Measurements from ENCODE around the gene ASTN2.

ASTN2 gene

DNA sequence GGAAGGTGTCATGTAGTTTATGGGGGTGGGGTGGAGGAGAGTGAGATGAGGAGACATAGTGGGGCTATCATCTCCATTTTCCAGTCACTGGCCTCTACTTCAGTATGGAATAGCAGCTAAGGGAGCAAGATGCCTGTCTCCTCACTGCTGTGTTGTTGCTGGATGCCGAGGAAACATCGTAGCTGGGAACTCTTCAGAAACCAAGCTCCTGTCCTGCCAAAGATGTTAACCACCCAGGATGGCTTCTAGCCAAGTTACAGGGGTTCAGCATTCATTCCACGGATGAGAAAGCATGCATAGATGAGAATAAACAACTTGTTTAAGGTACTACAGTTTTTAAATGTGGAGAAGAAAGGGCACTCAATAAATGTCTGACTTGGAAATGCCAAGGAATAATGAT, 226.5 kb downstream of the ASTN2 start:
- no peak overlapping the region for H3K4me3 ChIP-seq (ENCODE audit: low read depth, low read length)
- no peak for TF ChIP-seq POLR2A (IDR thresholded peaks at IDR 0.05; ENCODE audit: extremely low read depth, insufficient read length)
- TF ChIP-seq, protein P1, sequence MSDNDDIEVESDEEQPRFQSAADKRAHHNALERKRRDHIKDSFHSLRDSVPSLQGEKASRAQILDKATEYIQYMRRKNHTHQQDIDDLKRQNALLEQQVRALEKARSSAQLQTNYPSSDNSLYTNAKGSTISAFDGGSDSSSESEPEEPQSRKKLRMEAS (IDR thresholded peaks at IDR 0.05; ENCODE audit: low read depth, low read length): no peak
- TF ChIP-seq MYC (IDR thresholded peaks at IDR 0.05; ENCODE audit: low read depth, low read length): no peak
- TF ChIP-seq, protein P2, sequence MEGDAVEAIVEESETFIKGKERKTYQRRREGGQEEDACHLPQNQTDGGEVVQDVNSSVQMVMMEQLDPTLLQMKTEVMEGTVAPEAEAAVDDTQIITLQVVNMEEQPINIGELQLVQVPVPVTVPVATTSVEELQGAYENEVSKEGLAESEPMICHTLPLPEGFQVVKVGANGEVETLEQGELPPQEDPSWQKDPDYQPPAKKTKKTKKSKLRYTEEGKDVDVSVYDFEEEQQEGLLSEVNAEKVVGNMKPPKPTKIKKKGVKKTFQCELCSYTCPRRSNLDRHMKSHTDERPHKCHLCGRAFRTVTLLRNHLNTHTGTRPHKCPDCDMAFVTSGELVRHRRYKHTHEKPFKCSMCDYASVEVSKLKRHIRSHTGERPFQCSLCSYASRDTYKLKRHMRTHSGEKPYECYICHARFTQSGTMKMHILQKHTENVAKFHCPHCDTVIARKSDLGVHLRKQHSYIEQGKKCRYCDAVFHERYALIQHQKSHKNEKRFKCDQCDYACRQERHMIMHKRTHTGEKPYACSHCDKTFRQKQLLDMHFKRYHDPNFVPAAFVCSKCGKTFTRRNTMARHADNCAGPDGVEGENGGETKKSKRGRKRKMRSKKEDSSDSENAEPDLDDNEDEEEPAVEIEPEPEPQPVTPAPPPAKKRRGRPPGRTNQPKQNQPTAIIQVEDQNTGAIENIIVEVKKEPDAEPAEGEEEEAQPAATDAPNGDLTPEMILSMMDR (IDR thresholded peaks at IDR 0.05; ENCODE audit: low read depth, low read length): no peak
- no peak for DNase-seq (ENCODE audit: low read depth)

DNA sequence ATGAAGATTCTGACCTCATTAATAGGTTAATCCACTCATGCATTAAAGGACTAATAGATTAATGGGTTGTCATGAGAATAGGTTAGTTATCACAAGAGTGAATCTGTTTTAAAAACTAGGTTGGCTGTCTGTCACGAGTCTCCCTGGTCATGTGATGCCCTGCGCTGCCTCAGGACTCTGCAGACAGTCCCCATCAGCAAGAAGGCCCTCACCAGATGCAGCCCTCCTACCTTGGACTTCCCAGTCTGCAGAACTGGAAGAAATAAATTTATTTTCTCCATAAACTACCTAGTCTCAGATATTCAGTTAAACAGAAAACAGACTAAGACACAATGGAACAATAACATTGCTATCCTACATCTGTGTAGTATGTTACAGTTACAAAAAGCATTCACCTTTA, 227.4 kb downstream of the ASTN2 start:
- no peak overlapping the region for H3K4me3 ChIP-seq (ENCODE audit: low read depth, low read length)
- DNase-seq (ENCODE audit: low read depth): no peak

DNA sequence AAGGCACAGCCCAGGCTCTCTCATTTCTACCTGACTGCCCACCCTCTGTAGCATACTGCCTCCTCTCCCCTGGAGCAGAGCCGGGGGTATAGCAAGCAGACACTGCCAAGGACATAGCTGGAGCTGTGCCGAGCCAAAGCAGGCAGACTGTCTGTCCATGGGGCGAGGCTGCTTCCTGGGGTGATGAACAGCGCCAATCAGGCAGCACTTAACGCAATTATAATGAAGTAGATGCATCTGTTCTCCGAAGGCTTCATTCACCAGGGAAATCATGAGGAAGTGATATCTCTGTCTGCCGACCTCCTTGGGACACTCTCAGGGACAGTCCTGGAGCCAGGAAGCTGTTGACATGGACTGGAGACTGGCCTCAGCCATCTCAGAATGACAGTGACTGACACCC, 230.7 kb downstream of the ASTN2 start:
- TF ChIP-seq, protein P2 (IDR thresholded peaks at IDR 0.05; ENCODE audit: low read depth, low read length): no peak
- no peak for TF ChIP-seq POLR2A (IDR thresholded peaks at IDR 0.05; ENCODE audit: extremely low read depth, insufficient read length)
- TF ChIP-seq MYC (IDR thresholded peaks at IDR 0.05; ENCODE audit: low read depth, low read length): no peak
- TF ChIP-seq, protein P1 (IDR thresholded peaks at IDR 0.05; ENCODE audit: low read depth, low read length): no peak
- no peak for DNase-seq (ENCODE audit: low read depth)
- H3K4me3 ChIP-seq (ENCODE audit: low read depth, low read length): no peak overlapping the region

More for the DNA sequence above, 227.4 kb downstream of the ASTN2 start:
- TF ChIP-seq MYC (IDR thresholded peaks at IDR 0.05; ENCODE audit: low read depth, low read length) (no peak), POLR2A (IDR thresholded peaks at IDR 0.05; ENCODE audit: extremely low read depth, insufficient read length) (no peak)
- TF ChIP-seq, protein P1 (IDR thresholded peaks at IDR 0.05; ENCODE audit: low read depth, low read length): no peak
- TF ChIP-seq, protein P2 (IDR thresholded peaks at IDR 0.05; ENCODE audit: low read depth, low read length): no peak

DNA sequence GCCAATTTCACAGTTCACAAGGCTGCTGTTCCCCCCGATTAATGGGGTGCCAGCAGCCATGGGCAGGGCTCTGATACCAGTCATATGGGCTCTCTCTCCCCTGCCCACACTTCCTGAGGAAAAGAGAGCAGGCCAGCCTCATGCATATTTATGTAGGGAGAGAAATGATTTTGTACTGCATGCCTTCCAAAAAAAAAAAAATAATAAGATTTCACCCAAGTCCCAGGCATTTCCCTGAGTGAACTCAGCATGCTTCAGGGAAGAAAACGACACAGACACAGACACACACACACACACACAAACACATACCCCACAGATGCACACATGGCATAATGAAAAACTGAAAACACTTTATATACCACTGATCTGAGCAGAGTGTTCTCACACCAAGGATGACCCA, 232.8 kb downstream of the ASTN2 start:
- DNase-seq (ENCODE audit: low read depth): no peak
- no peak overlapping the region for H3K4me3 ChIP-seq (ENCODE audit: low read depth, low read length)
- TF ChIP-seq, protein P2 (IDR thresholded peaks at IDR 0.05; ENCODE audit: low read depth, low read length): no peak
- TF ChIP-seq POLR2A (IDR thresholded peaks at IDR 0.05; ENCODE audit: extremely low read depth, insufficient read length) (no peak), MYC (IDR thresholded peaks at IDR 0.05; ENCODE audit: low read depth, low read length) (no peak)
- TF ChIP-seq, protein P1 (IDR thresholded peaks at IDR 0.05; ENCODE audit: low read depth, low read length): no peak

DNA sequence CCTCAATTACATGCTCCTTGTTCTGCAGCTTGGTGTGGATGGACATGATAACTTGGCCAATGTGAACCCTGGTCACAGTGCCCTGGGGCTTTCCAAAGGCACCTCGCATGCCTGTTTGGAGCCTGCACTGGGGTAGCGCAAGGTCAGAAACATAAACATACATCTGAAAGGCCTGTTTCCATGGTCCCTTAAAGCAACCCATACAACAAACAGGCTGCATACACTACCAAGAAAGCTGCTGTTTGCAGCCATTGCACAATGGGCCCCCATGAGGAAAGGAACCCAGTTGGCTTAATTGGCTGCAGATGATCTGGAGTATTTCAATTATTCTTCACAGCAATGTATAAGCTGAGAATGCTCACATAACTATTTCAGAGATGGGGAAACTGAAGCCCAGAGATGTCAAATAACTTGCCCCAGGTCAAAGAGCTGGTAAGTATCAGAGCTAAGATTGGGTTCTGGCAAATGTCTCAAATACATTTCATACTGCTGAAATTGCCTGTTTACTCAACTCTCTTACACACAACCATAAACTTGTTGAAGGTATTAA, 233.9 kb downstream of the ASTN2 start:
- no peak overlapping the region for H3K4me3 ChIP-seq (ENCODE audit: low read depth, low read length)
- TF ChIP-seq POLR2A (IDR thresholded peaks at IDR 0.05; ENCODE audit: extremely low read depth, insufficient read length) (no peak), MYC (IDR thresholded peaks at IDR 0.05; ENCODE audit: low read depth, low read length) (no peak)
- TF ChIP-seq, protein P1 (IDR thresholded peaks at IDR 0.05; ENCODE audit: low read depth, low read length): no peak
- TF ChIP-seq, protein P2 (IDR thresholded peaks at IDR 0.05; ENCODE audit: low read depth, low read length): no peak
- no peak for DNase-seq (ENCODE audit: low read depth)
